OCI-LY1 (cell line): Measurements from ENCODE around the gene ZNF200.

ENCODE experiments used
- H2AFZ ChIP-seq: fragments of 200-600 bp; sonication (generic), shearing (Covaris generic); 2 replicates; pipeline ENCODE4 v1.6.0; 2014; ENCODE audit warnings: antibody characterized with exemption, mild to moderate bottlenecking, low read length
- H3F3A ChIP-seq: fragments of 200-600 bp; sonication (generic), shearing (Covaris generic); 2 replicates; pipeline ENCODE4 v1.6.0; 2014; ENCODE audit warnings: mild to moderate bottlenecking, antibody characterized with exemption, low read length, moderate library complexity; ENCODE audit not compliant: insufficient read depth
- H3K27ac ChIP-seq: fragments of 200-600 bp; sonication (generic); 2 replicates; pipeline ENCODE4 v1.5.1; 2014; ENCODE audit warnings: low read length, mixed run types, mild to moderate bottlenecking, low read depth; ENCODE audit not compliant: poor library complexity, severe bottlenecking
- H3K27me3 ChIP-seq: fragments of 200-600 bp; sonication (generic); 2 replicates; pipeline ENCODE4 v1.6.0; 2014; ENCODE audit warnings: antibody characterized with exemption, mild to moderate bottlenecking, low read length, moderate library complexity; ENCODE audit not compliant: insufficient read depth
- H3K36me3 ChIP-seq: fragments of 200-600 bp; sonication (generic); 2 replicates; pipeline ENCODE4 v1.6.1; 2014; ENCODE audit warnings: mild to moderate bottlenecking, antibody characterized with exemption, low read length, moderate library complexity, mixed read lengths; ENCODE audit not compliant: insufficient read depth
- H3K4me1 ChIP-seq: fragments of 200-600 bp; sonication (generic); 2 replicates; pipeline ENCODE4 v1.5.1; 2014; ENCODE audit warnings: mild to moderate bottlenecking, low read length, moderate library complexity; ENCODE audit not compliant: insufficient read depth, severe bottlenecking
- H3K4me2 ChIP-seq: fragments of 200-600 bp; sonication (generic), shearing (Covaris generic); 2 replicates; pipeline ENCODE4 v1.6.1; 2014; ENCODE audit warnings: low read length
- H3K4me3 ChIP-seq: fragments of 200-600 bp; sonication (generic); 2 replicates; pipeline ENCODE4 v1.5.1; 2014; ENCODE audit warnings: low read length, low read depth, mild to moderate bottlenecking, mixed read lengths; ENCODE audit not compliant: poor library complexity, severe bottlenecking
- H3K79me2 ChIP-seq: fragments of 200-600 bp; shearing (Covaris generic); 2 replicates; pipeline ENCODE4 v1.6.1; 2016; ENCODE audit warnings: mixed run types, low read length, mixed read lengths; ENCODE audit not compliant: insufficient read depth
- H3K9ac ChIP-seq: fragments of 200-600 bp; sonication (generic), shearing (Covaris generic); 2 replicates; pipeline ENCODE4 v1.6.1; 2014; ENCODE audit warnings: mild to moderate bottlenecking, low read length, mixed read lengths
- H3K9me2 ChIP-seq: fragments of 200-600 bp; sonication (generic), shearing (Covaris generic); 2 replicates; pipeline ENCODE4 v1.6.1; 2014; ENCODE audit warnings: low read depth, mild to moderate bottlenecking, low read length, mixed read lengths
- H3K9me3 ChIP-seq: fragments of 200-600 bp; shearing (Covaris generic); 2 replicates; pipeline ENCODE4 v1.6.1; 2014; ENCODE audit warnings: low read length, mixed read lengths
- H4K20me1 ChIP-seq: fragments of 200-600 bp; sonication (generic), shearing (Covaris generic); 2 replicates; pipeline ENCODE4 v1.6.0; 2016; ENCODE audit warnings: mild to moderate bottlenecking, low read length; ENCODE audit not compliant: insufficient read depth
- CTCF ChIP-seq: fragments of 200-600 bp; sonication (generic), shearing (Covaris generic); IDR thresholded peaks from 2 replicates; pipeline ENCODE4 v1.5.1; 2017; ENCODE audit warnings: mild to moderate bottlenecking, antibody characterized with exemption, low read length, moderate library complexity, mixed read lengths
- EZH2 ChIP-seq: fragments of 200-600 bp; sonication (generic), shearing (Covaris generic); IDR thresholded peaks from 2 replicates; pipeline ENCODE4 v1.8.0; 2017; ENCODE audit warnings: borderline replicate concordance, mixed run types, mild to moderate bottlenecking, antibody characterized with exemption, low read length, moderate library complexity, mixed read lengths

ZNF200 gene

GRCh38 chr16:3262517-3262916, 27.6 kb upstream of the ZNF200 start:
- Histone ChIP-seq H3K9me3 (peaks cover 5% of the 10 kb centered on the region), H3K27me3 (no peaks in the 10 kb centered on the region; the same call in 1 of the 2 replicates), H3K79me2 (no peaks in the 10 kb centered on the region), H3K9ac (no peak overlapping the region), H3K4me1 (peaks cover 17% of the 10 kb centered on the region), H3K27ac (no peak overlapping the region), H3K9me2 (no peaks in the 10 kb centered on the region), H4K20me1 (no peaks in the 10 kb centered on the region), H2AFZ (no peak overlapping the region), H3K4me2 (no peak overlapping the region), H3K36me3 (0 out of 2 replicates have a peak, but pooled peaks cover 5% of the 10 kb centered on the region), H3F3A (no peaks in the 10 kb centered on the region), H3K4me3 (no peak overlapping the region)
- TF ChIP-seq CTCF (no peak), EZH2 (no peak)

- Histone ChIP-seq H3K9ac (no peak overlapping the region), H4K20me1 (no peaks in the 10 kb centered on the region), H3K4me2 (no peak overlapping the region), H2AFZ (no peak overlapping the region), H3K9me2 (no peaks in the 10 kb centered on the region), H3K79me2 (no peaks in the 10 kb centered on the region), H3K4me1 (peaks cover 9% of the 10 kb centered on the region), H3K36me3 (no peaks in the 10 kb centered on the region), H3K9me3 (no peaks in the 10 kb centered on the region), H3K4me3 (no peak overlapping the region), H3K27me3 (peaks cover 3% of the 10 kb centered on the region; the same call in 1 of the 2 replicates), H3K27ac (no peak overlapping the region), H3F3A (no peaks in the 10 kb centered on the region)
- TF ChIP-seq EZH2 (no peak), CTCF (no peak)
Observed at GRCh38 chr16:3259836-3260235, 24.9 kb upstream of the ZNF200 start.

- Histone ChIP-seq H3K79me2 (no peaks in the 10 kb centered on the region), H3K4me3 (no peak overlapping the region), H2AFZ (no peak overlapping the region), H3K27me3 (peaks cover 3% of the 10 kb centered on the region; the same call in 1 of the 2 replicates), H3K9ac (no peak overlapping the region), H3K4me1 (no peaks in the 10 kb centered on the region), H3K4me2 (no peak overlapping the region), H3K27ac (no peak overlapping the region), H3F3A (no peaks in the 10 kb centered on the region), H3K9me2 (no peaks in the 10 kb centered on the region), H3K9me3 (no peaks in the 10 kb centered on the region), H4K20me1 (no peaks in the 10 kb centered on the region), H3K36me3 (no peaks in the 10 kb centered on the region)
- no peak for TF ChIP-seq CTCF
- no peak for TF ChIP-seq EZH2
Observed at GRCh38 chr16:3256866-3257465, 22.0 kb upstream of the ZNF200 start.
